H9 (cell line): ENCODE results near the gene BTBD8. TPM values are rescaled to one million over a fixed set of nuclear protein-coding genes. Genes with fewer than 3 reads are reported as not detected.

Source experiments
- DNase-seq: peaks from one replicate; pipeline ENCODE4 v3.0.0-alpha.2; 2017
- H2AFZ ChIP-seq: one replicate; pipeline ENCODE4 v1.6.1; 2013; ENCODE audit warnings: mild to moderate bottlenecking, low read length, control low read depth, moderate library complexity
- H2AK5ac ChIP-seq: 2 replicates; pipeline ENCODE4 v1.6.1; 2013; ENCODE audit warnings: low read length, control low read depth, mixed read lengths; ENCODE audit not compliant: insufficient read length
- H2BK120ac ChIP-seq: one replicate; pipeline ENCODE4 v1.6.1; 2013; ENCODE audit warnings: low read depth, mild to moderate bottlenecking, low read length, control low read depth, inconsistent platforms; ENCODE audit not compliant: poor library complexity, severe bottlenecking
- H2BK12ac ChIP-seq: 2 replicates; pipeline ENCODE4 v1.6.1; 2013; ENCODE audit warnings: low read length, control low read depth, mixed read lengths, low read depth; ENCODE audit not compliant: insufficient read length
- H2BK15ac ChIP-seq: 2 replicates; pipeline ENCODE4 v1.6.1; 2013; ENCODE audit warnings: low read depth, low read length, control low read depth
- H2BK20ac ChIP-seq: one replicate; pipeline ENCODE4 v1.6.1; 2013; ENCODE audit warnings: low read depth, mild to moderate bottlenecking, low read length, control low read depth, inconsistent platforms; ENCODE audit not compliant: poor library complexity, severe bottlenecking
- H2BK5ac ChIP-seq: 2 replicates; pipeline ENCODE4 v1.6.1; 2013; ENCODE audit warnings: low read length, control low read depth, mixed read lengths; ENCODE audit not compliant: insufficient read length
- H3K14ac ChIP-seq: 2 replicates; pipeline ENCODE4 v1.6.1; 2013; ENCODE audit warnings: low read length, control low read depth; ENCODE audit not compliant: insufficient read depth
- H3K18ac ChIP-seq: 2 replicates; pipeline ENCODE4 v1.6.1; 2013; ENCODE audit warnings: low read depth, mild to moderate bottlenecking, mixed read lengths, low read length, control low read depth; ENCODE audit not compliant: insufficient read length
- H3K23ac ChIP-seq: 2 replicates; pipeline ENCODE4 v1.6.1; 2013; ENCODE audit warnings: low read length, control low read depth, mixed read lengths, low read depth; ENCODE audit not compliant: insufficient read length
- H3K23me2 ChIP-seq: 2 replicates; pipeline ENCODE4 v1.6.1; 2013; ENCODE audit warnings: low read depth, mild to moderate bottlenecking, mixed read lengths, low read length, control low read depth; ENCODE audit not compliant: insufficient read length, poor library complexity, severe bottlenecking
- H3K27ac ChIP-seq: 2 replicates; pipeline ENCODE4 v1.5.1; 2013; ENCODE audit warnings: low read length, control low read depth, mixed read lengths, low read depth; ENCODE audit not compliant: insufficient read length
- H3K27me3 ChIP-seq: 2 replicates; pipeline ENCODE4 v1.6.1; 2013; ENCODE audit warnings: low read length, control low read depth, inconsistent platforms; ENCODE audit not compliant: insufficient read depth
- H3K4ac ChIP-seq: 2 replicates; pipeline ENCODE4 v1.6.1; 2013; ENCODE audit warnings: low read depth, mild to moderate bottlenecking, control low read depth, inconsistent platforms, low read length, moderate library complexity
- H3K4me1 ChIP-seq: 2 replicates; pipeline ENCODE4 v1.6.1; 2013; ENCODE audit warnings: low read length, control low read depth, inconsistent platforms; ENCODE audit not compliant: insufficient read depth
- H3K4me2 ChIP-seq: 2 replicates; pipeline ENCODE4 v1.6.1; 2013; ENCODE audit warnings: low read length, control low read depth, mixed read lengths; ENCODE audit not compliant: insufficient read length, insufficient read depth
- H3K56ac ChIP-seq: 2 replicates; pipeline ENCODE4 v1.6.1; 2013; ENCODE audit warnings: low read depth, mild to moderate bottlenecking, mixed read lengths, low read length, control low read depth; ENCODE audit not compliant: insufficient read length
- H3K79me1 ChIP-seq: 2 replicates; pipeline ENCODE4 v1.6.1; 2013; ENCODE audit warnings: low read depth, mild to moderate bottlenecking, moderate library complexity, low read length, control low read depth, inconsistent platforms; ENCODE audit not compliant: insufficient read depth, poor library complexity, severe bottlenecking
- H3K79me2 ChIP-seq: 2 replicates; pipeline ENCODE4 v1.6.1; 2013; ENCODE audit warnings: low read length, control low read depth, inconsistent platforms; ENCODE audit not compliant: insufficient read depth
- H3K9ac ChIP-seq: 2 replicates; pipeline ENCODE4 v1.6.1; 2013; ENCODE audit warnings: low read length, control low read depth, mixed read lengths; ENCODE audit not compliant: insufficient read length; ENCODE audit errors: extremely low read depth
- H3K9me3 ChIP-seq: one replicate; pipeline ENCODE4 v1.6.1; 2013; ENCODE audit warnings: low read depth, low read length, inconsistent platforms; ENCODE audit not compliant: control insufficient read depth
- H3T11ph ChIP-seq: one replicate; pipeline ENCODE4 v1.6.1; 2013; ENCODE audit warnings: mild to moderate bottlenecking, low read length, control low read depth, inconsistent platforms
- H4K20me1 ChIP-seq: one replicate; pipeline ENCODE4 v1.6.1; 2013; ENCODE audit not compliant: control insufficient read depth, insufficient read length, insufficient read depth
- H4K5ac ChIP-seq: 2 replicates; pipeline ENCODE4 v1.6.1; 2013; ENCODE audit warnings: low read depth, mild to moderate bottlenecking, mixed read lengths, low read length, control low read depth; ENCODE audit not compliant: insufficient read length
- H4K8ac ChIP-seq: replicated peaks from 2 replicates; pipeline ENCODE4 v1.6.1; 2013; ENCODE audit warnings: low read length, control low read depth, mixed read lengths, low read depth; ENCODE audit not compliant: insufficient read length
- H4K91ac ChIP-seq: 2 replicates; pipeline ENCODE4 v1.6.1; 2013; ENCODE audit warnings: low read depth, mild to moderate bottlenecking, moderate library complexity, mixed read lengths, low read length, control low read depth; ENCODE audit not compliant: insufficient read length
- H3K27ac Mint-ChIP-seq, 3 experiments: 2 replicates in 2 of 3; 3 replicates in 1 of 3; pipeline ENCODE4 v1.8.0; 2020 to 2021; ENCODE audit warnings: mixed read lengths in 3 of 3, mild to moderate bottlenecking in 1 of 3, moderate library complexity in 1 of 3
- H3K27me3 Mint-ChIP-seq: 2 replicates; pipeline ENCODE4 v1.8.0; 2021; ENCODE audit warnings: low read depth, mild to moderate bottlenecking, moderate library complexity, mixed read lengths
- H3K36me3 Mint-ChIP-seq, 3 experiments: 2 replicates in 2 of 3; 3 replicates in 1 of 3; pipeline ENCODE4 v1.8.0; 2020 to 2021; ENCODE audit warnings: low read depth in 3 of 3, mixed read lengths in 3 of 3; ENCODE audit not compliant: insufficient read depth in 1 of 3
- H3K4me1 Mint-ChIP-seq, 2 experiments: 2 replicates each; pipeline ENCODE4 v1.8.0; 2020; ENCODE audit warnings: mixed read lengths in 2 of 2
- H3K4me3 Mint-ChIP-seq, 2 experiments: 2 replicates in 1 of 2; 3 replicates in 1 of 2; pipeline ENCODE4 v1.8.0; 2020 to 2021; ENCODE audit warnings: mild to moderate bottlenecking in 2 of 2, mixed read lengths in 2 of 2, moderate library complexity in 1 of 2
- H3K9me3 Mint-ChIP-seq, 2 experiments: 2 replicates in 1 of 2; 3 replicates in 1 of 2; pipeline ENCODE4 v1.8.0; 2020; ENCODE audit warnings: mild to moderate bottlenecking in 2 of 2, mixed read lengths in 2 of 2, moderate library complexity in 1 of 2
- CTCF ChIP-seq: fragments of 200-600 bp; sonication (generic); conservative IDR thresholded peaks from 3 replicates; pipeline ENCODE4 v1.8.0; 2021; ENCODE audit warnings: antibody characterized with exemption, mild to moderate bottlenecking
- WGBS: extraction: QIAGEN DNeasy Blood & Tissue Kit; methylation state at CpG from one replicate; pipeline ENCODE4 v1.1.7; 2013; ENCODE audit warnings: missing lambda C conversion rate, low lambda C conversion rate, mixed read lengths; ENCODE audit not compliant: insufficient read length; ENCODE audit errors: extremely low coverage; 5-methylcytosine and 5-hydroxymethylcytosine counted together
- total RNA-seq: library from RNA; stranded (reverse); gene quantifications from 2 replicates; pipeline ENCODE4 v1.2.1, GENCODE V29; 2021

BTBD8 gene
- total RNA-seq, 1 experiment from 2014 or later = 1.4 TPM

DNA sequence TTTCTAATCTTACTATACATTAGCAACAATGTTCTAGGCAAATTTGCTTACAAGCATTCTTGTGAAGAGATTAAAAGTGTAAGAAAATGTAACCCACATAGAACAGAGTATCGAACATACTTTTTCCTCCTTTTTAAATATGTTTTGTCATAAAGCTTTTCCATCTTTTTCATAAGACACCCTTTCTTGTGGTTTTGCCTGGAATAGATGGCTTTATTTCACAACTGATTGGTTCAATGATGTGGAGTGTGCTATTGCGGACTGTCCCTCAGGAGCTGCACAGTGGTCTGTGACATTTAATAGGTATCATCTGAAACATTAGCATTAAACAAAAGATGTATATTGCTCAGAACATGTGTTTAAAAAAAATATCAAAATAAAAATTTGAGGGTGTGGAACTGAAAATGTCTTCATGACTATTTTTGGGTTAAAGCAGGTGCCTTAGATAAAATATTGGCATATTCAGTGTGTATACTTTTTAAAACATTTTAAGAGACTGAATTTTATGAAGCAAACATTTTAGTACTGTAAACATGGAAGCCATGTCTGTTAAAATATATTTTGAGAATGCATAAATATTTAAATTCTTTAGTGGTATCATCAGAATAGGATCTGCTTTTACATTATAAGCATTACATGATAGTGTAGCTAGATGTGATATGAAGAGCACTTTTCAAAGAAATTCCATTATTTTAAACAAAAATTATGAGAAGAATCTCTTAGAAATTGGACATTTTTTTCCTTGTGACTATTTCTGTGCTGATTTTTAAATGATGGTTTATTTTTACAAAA lies 89.3 kb downstream of the BTBD8 start:
- Histone ChIP-seq H2BK15ac (no peak overlapping the region), H3K18ac (no peak overlapping the region), H2BK12ac (no peak overlapping the region), H2AK5ac (no peak overlapping the region), H3K27ac (no peak overlapping the region), H4K91ac (no peak overlapping the region), H2BK120ac (no peak overlapping the region), H3K4me1 (no peaks in the 10 kb centered on the region), H3K14ac (no peak overlapping the region), H2BK5ac (no peak overlapping the region), H3K4me2 (no peak overlapping the region), H3K4ac (no peak overlapping the region), H3K79me1 (no peaks in the 10 kb centered on the region), H3K9ac (no peak overlapping the region), H3K23ac (no peak overlapping the region), H3K27me3 (no peaks in the 10 kb centered on the region), H2AFZ (no peak overlapping the region), H3K9me3 (no peaks in the 10 kb centered on the region), H3K23me2 (no peaks in the 10 kb centered on the region), H3K79me2 (no peaks in the 10 kb centered on the region), H3K56ac (no peak overlapping the region), H4K5ac (no peak overlapping the region), H4K20me1 (no peaks in the 10 kb centered on the region), H3T11ph (no peak overlapping the region), H4K8ac (no peak overlapping the region), H2BK20ac (no peak overlapping the region)
- no CpG with 5 or more reads among the region's 2 CpGs for WGBS
- no peaks in the 10 kb centered on the region for H3K9me3 Mint-ChIP-seq
- no peak for DNase-seq
- no peak overlapping the region for H3K4me3 Mint-ChIP-seq
- no peak for TF ChIP-seq CTCF
- H3K4me1 Mint-ChIP-seq = peaks cover 8% of the 10 kb centered on the region in 2 experiments; a peak in 2 of 4 replicates
- no peaks in the 10 kb centered on the region for H3K27me3 Mint-ChIP-seq
- no peak overlapping the region for H3K27ac Mint-ChIP-seq
- H3K36me3 Mint-ChIP-seq = no peaks in the 10 kb centered on the region
